Small intestine (tissue), 7 donors: ENCODE data around the gene PLAA. TPM values are rescaled to one million over a fixed set of nuclear protein-coding genes. Genes with fewer than 3 reads are reported as not detected.
A peak's percentile ranks its signal among the peaks of the same experiment; 100 is the strongest.
"Not testable (repeated sequence)": the region's sequence is repeated elsewhere in the genome, so short reads cannot be mapped to it uniquely, and the experiment has no call there.

Source experiments
- DNase-seq, 2 donors: peaks; one replicate each; pipeline versions ENCODE4 v3.0.0 to v3.0.0-alpha.2; 2013
- FAIRE-seq: peaks from 2 replicates; lab custom pipeline; 2012; peaks lifted over from hg19 to GRCh38; lab: Jason Lieb, UNC
- H3K27ac ChIP-seq, 3 donors: one replicate each; pipeline ENCODE4 v1.5.1; 2013; ENCODE audit warnings: low read length in 2 of 3, mild to moderate bottlenecking in 2 of 3, control low read depth in 1 of 3, inconsistent platforms in 1 of 3, low read depth in 1 of 3, moderate library complexity in 1 of 3
- H3K27me3 ChIP-seq, 3 donors: one replicate each; pipeline ENCODE4 v1.6.1; 2013; ENCODE audit warnings: low read length in 3 of 3, inconsistent platforms in 1 of 3; ENCODE audit not compliant: control insufficient read depth in 3 of 3, insufficient read depth in 3 of 3
- H3K36me3 ChIP-seq, 3 donors: one replicate each; pipeline ENCODE4 v1.6.1; 2013; ENCODE audit warnings: low read length in 3 of 3, inconsistent platforms in 1 of 3, low read depth in 1 of 3, mild to moderate bottlenecking in 1 of 3, moderate library complexity in 1 of 3; ENCODE audit not compliant: control insufficient read depth in 3 of 3, insufficient read depth in 2 of 3
- H3K4me1 ChIP-seq, 3 donors: one replicate each; pipeline ENCODE4 v1.6.1; 2013; ENCODE audit warnings: low read length in 2 of 3, inconsistent platforms in 1 of 3, low read depth in 1 of 3, mild to moderate bottlenecking in 1 of 3, moderate library complexity in 1 of 3; ENCODE audit not compliant: control insufficient read depth in 3 of 3, insufficient read depth in 2 of 3
- H3K4me3 ChIP-seq, 3 donors: one replicate each; pipeline ENCODE4 v1.5.1; 2013; ENCODE audit warnings: low read length in 3 of 3, control low read depth in 1 of 3, inconsistent platforms in 1 of 3, low read depth in 1 of 3, mild to moderate bottlenecking in 1 of 3, moderate library complexity in 1 of 3
- H3K9me3 ChIP-seq, 2 donors: one replicate each; pipeline ENCODE4 v1.6.1; 2013; ENCODE audit warnings: low read depth in 1 of 2, low read length in 1 of 2; ENCODE audit not compliant: control insufficient read depth in 2 of 2, insufficient read depth in 1 of 2
- WGBS, 3 donors: extraction: QIAGEN DNeasy Blood & Tissue Kit; methylation state at CpG; one replicate each; pipeline ENCODE4 v1.1.7; 2013; 5-methylcytosine and 5-hydroxymethylcytosine counted together
- polyA plus RNA-seq, 4 donors: library from polyadenylated mRNA; stranded (reverse) in 3 of 4; unstranded in 1 of 4; fragments of 200-250 nt in 3 of 4; fragments of 120-200 nt in 1 of 4; gene quantifications; one replicate each; pipeline versions ENCODE4 v1.2.1 to v1.2.3, GENCODE V29; 2013
- donor health status: healthy with polysubstance abuse.
- donor health status: control.
- donor health status: control.
- donor health status: Bipolar disorder and iron deficiency.
- donor health status: healthy.

Gene PLAA
- polyA plus RNA-seq, 4 donors = 10.1 to 23.7 (median 12.4) TPM

- Histone ChIP-seq H3K27me3 (no peaks in the 10 kb centered on the region), H3K4me3 (no peak overlapping the region), H3K36me3 (peaks cover 3 to 36% (median 15%) of the 10 kb centered on the region in 3 donors), H3K4me1 (no peaks in the 10 kb centered on the region), H3K9me3 (peaks cover 0 to 30% of the 10 kb centered on the region in 2 donors), H3K27ac (no peak overlapping the region)
- DNase-seq = no peak
- WGBS, 3 donors = 87 to 99% (median 98%) methylated on average over 4 of the region's 4 CpGs
- FAIRE-seq = no peak
Observed at GRCh38 chr9:26880262-26880661, 66.8 kb downstream of the PLAA start.

- Histone ChIP-seq H3K36me3 (peaks cover 5 to 29% (median 8%) of the 10 kb centered on the region in 3 donors), H3K9me3 (peaks cover 0 to 13% of the 10 kb centered on the region in 2 donors)
- not testable (repeated sequence) for H3K27me3 ChIP-seq, H3K27ac ChIP-seq, H3K4me3 ChIP-seq, H3K4me1 ChIP-seq, DNase-seq, FAIRE-seq
- WGBS, 3 donors = 87 to 96% (median 92%) methylated on average over 3 of the region's 3 CpGs
Observed at GRCh38 chr9:26875155-26875554, 71.9 kb downstream of the PLAA start.

GRCh38 chr9:26870292-26870691, 76.8 kb downstream of the PLAA start:
- H3K36me3 ChIP-seq = peaks cover 2 to 20% (median 2%) of the 10 kb centered on the region in 3 donors
- H3K9me3 ChIP-seq = no peaks in the 10 kb centered on the region
- H3K27me3 ChIP-seq = no peaks in the 10 kb centered on the region
- 61 to 79% (median 78%) methylated on average over 8 of the region's 8 CpGs for WGBS, 3 donors
- FAIRE-seq (no peak), DNase-seq (peak; percentile 31 to 54)
- H3K4me1 ChIP-seq = peaks cover 0 to 2% (median 0%) of the 10 kb centered on the region in 3 donors
- no peak overlapping the region for H3K4me3 ChIP-seq
- H3K27ac ChIP-seq = no peak overlapping the region

- 21 to 49% (median 39%) methylated on average over 1 of the region's 1 CpG for WGBS, 3 donors
- H3K27me3 ChIP-seq = no peaks in the 10 kb centered on the region
- peaks cover 0 to 13% (median 10%) of the 10 kb centered on the region in 3 donors for H3K36me3 ChIP-seq
- H3K4me1 ChIP-seq = no peaks in the 10 kb centered on the region
- H3K9me3 ChIP-seq = no peaks in the 10 kb centered on the region
- DNase-seq (peak in 1 of 2 donors; percentile 3), FAIRE-seq (no peak)
- no peak overlapping the region for H3K4me3 ChIP-seq
- no peak overlapping the region for H3K27ac ChIP-seq
Observed at GRCh38 chr9:26863074-26863473, 84.0 kb downstream of the PLAA start.

- peak; percentile 51 to 70 for DNase-seq
- no peaks in the 10 kb centered on the region for H3K27me3 ChIP-seq
- H3K4me1 ChIP-seq = no peaks in the 10 kb centered on the region
- H3K27ac ChIP-seq = no peak overlapping the region
- 83 to 89% (median 84%) methylated on average over 1 of the region's 1 CpG for WGBS, 3 donors
- FAIRE-seq = no peak
- H3K4me3 ChIP-seq = no peak overlapping the region
- no peaks in the 10 kb centered on the region for H3K9me3 ChIP-seq
- peaks cover 0 to 15% (median 13%) of the 10 kb centered on the region in 3 donors for H3K36me3 ChIP-seq
Observed at GRCh38 chr9:26856413-26857032, 90.5 kb downstream of the PLAA start.

Other genes starting within 250 kb of the PLAA start
- 10 to 100 TPM in 3 of 4 donors, 1 to 10 TPM in 1; 9.2 to 36.3 (median 19.7) TPM for gene CAAP1, start 54.4 kb downstream of the PLAA start, polyA plus RNA-seq
- gene IFT74, start 9.2 kb upstream of the PLAA start, polyA plus RNA-seq = 10 to 100 TPM in 1 of 4 donors, 1 to 10 TPM in 3; 4.6 to 25.5 (median 7.0) TPM
- 100 to 1,000 TPM in 1 of 4 donors, 10 to 100 TPM in 2, 1 to 10 TPM in 1; 8.3 to 121 (median 13.2) TPM for gene LRRC19, start 58.4 kb upstream of the PLAA start, polyA plus RNA-seq
- 10 to 100 TPM in 1 of 4 donors, 1 to 10 TPM in 1, under 1 TPM in 2; 0.22 to 11.3 (median 4.6) TPM for gene TEK, start 162.0 kb upstream of the PLAA start, polyA plus RNA-seq